Measurements from ENCODE around the gene CCDC9B. TPM values are rescaled to one million over a fixed set of nuclear protein-coding genes. Genes with fewer than 3 reads are reported as not detected.

CCDC9B gene
- total RNA-seq, 1 experiment from 2014 or later, result 1.4 TPM

- TF ChIP-seq ATF1 (CRISPR knock-in tag; IDR thresholded peaks at IDR 0.05) (no peak), ZNF425 (CRISPR knock-in tag; conservative IDR thresholded peaks at IDR 0.05) (no peak), CREM (CRISPR knock-in tag; IDR thresholded peaks at IDR 0.05) (no peak), USF1 (CRISPR knock-in tag; IDR thresholded peaks at IDR 0.05) (no peak), ZNF532 (CRISPR knock-in tag; IDR thresholded peaks at IDR 0.05; ENCODE audit: borderline replicate concordance) (no peak), ZNF263 (CRISPR knock-in tag; IDR thresholded peaks at IDR 0.05; ENCODE audit: low read depth) (no peak), ATF6 (CRISPR knock-in tag; IDR thresholded peaks at IDR 0.05) (no peak), TP53 (CRISPR knock-in tag; IDR thresholded peaks at IDR 0.05) (no peak), ZNF121 (CRISPR knock-in tag; IDR thresholded peaks at IDR 0.05) (no peak), E2F5 (CRISPR knock-in tag; IDR thresholded peaks at IDR 0.05) (no peak), ZNF423 (CRISPR knock-in tag; IDR thresholded peaks at IDR 0.05) (no peak)
These were observed 44.0 kb downstream of the CCDC9B start (continued) for GRCh38 chr15:40296561-40297230.

- peaks cover 16% of the 10 kb centered on the region for H3K9me3 Mint-ChIP-seq
- no peak for DNase-seq (ENCODE audit: low spot score)
- H3K36me3 Mint-ChIP-seq, result peaks cover 18% of the 10 kb centered on the region
- no peak overlapping the region for H3K27ac Mint-ChIP-seq
- H3K4me3 Mint-ChIP-seq, result no peak overlapping the region
- peaks cover 23% of the 10 kb centered on the region for H3K4me1 Mint-ChIP-seq
- ChIA-PET POLR2A (no interaction called here), CTCF (interaction anchor here (1.0 to 4.3 kb wide), 6 partner anchors 11 to 42 kb away, joined by 3 to 23 read pairs (median 12); partner anchors contain the start of gene PLCB2)
- peaks cover 26% of the 10 kb centered on the region for H3K27me3 Mint-ChIP-seq (ENCODE audit: low read depth)
- ATAC-seq, result no peak
- TF ChIP-seq ZMAT4 (CRISPR knock-in tag; IDR thresholded peaks at IDR 0.05) (no peak), EMX1 (CRISPR knock-in tag; IDR thresholded peaks at IDR 0.05) (no peak), ERG (CRISPR knock-in tag; IDR thresholded peaks at IDR 0.05) (no peak), RELA (CRISPR knock-in tag; IDR thresholded peaks at IDR 0.05; ENCODE audit: borderline replicate concordance) (no peak), OVOL2 (CRISPR knock-in tag; IDR thresholded peaks at IDR 0.05; ENCODE audit: borderline replicate concordance) (no peak), IRF1 (CRISPR knock-in tag; IDR thresholded peaks at IDR 0.05) (no peak), E2F1 (CRISPR knock-in tag; IDR thresholded peaks at IDR 0.05) (no peak), ZNF232 (CRISPR knock-in tag; IDR thresholded peaks at IDR 0.05) (no peak), MLX (CRISPR knock-in tag; IDR thresholded peaks at IDR 0.05) (no peak)
These were observed 44.7 kb downstream of the CCDC9B start for GRCh38 chr15:40295877-40296560.

All from WTC11 (cell line).